HCT116 (cell line): ENCODE measurements around the gene XRN2. TPM values are rescaled to one million over a fixed set of nuclear protein-coding genes. Genes with fewer than 3 reads are reported as not detected.
A peak's percentile ranks its signal among the peaks of the same experiment; 100 is the strongest.

Experiments used
- ATAC-seq: fragments of 200-7000 bp; cut with Tn5 transposase; 2 replicates; pipeline ENCODE4 v1.9.1; 2020; ENCODE audit warnings: mild to moderate bottlenecking, moderate library complexity
- BruUV-seq: library from RNA; stranded (reverse); fragments of 400-500 nt; replicated peaks from 2 replicates; lab custom pipeline; 2021; lab: Mats Ljungman, UMichigan
- CTCF ChIA-PET: fragments of 300-600 bp; sonication (Branson Sonifier 250); formaldehyde crosslinking; loops from one replicate; lab custom pipeline; 2021; ENCODE audit warnings: antibody characterized with exemption; lab: Charles Lee
- POLR2A ChIA-PET: fragments of 300-600, 350-600 bp; sonication (Branson Sonifier 250); formaldehyde crosslinking; loops from one replicate; lab custom pipeline; 2021; ENCODE audit warnings: antibody characterized with exemption; lab: Charles Lee
- RAD21 ChIA-PET, 2 experiments: fragments of 300-600 bp; sonication (Branson Sonifier 250); formaldehyde crosslinking; loops; one replicate each; lab custom pipeline; 2023; ENCODE audit warnings: low total read pairs in 2 of 2; ENCODE audit not compliant: uncharacterized antibody in 2 of 2, unreplicated experiment in 2 of 2, low non-redundant PET in 1 of 2; lab: Charles Lee
- DNase-seq: peaks from one replicate; pipeline ENCODE4 v3.0.0-alpha.2; 2010; ENCODE audit warnings: low read depth, low spot score
- H2AFZ ChIP-seq: fragments of 200-600 bp; shearing (Covaris generic), sonication (generic); 2 replicates; pipeline ENCODE4 v1.6.1; 2017; ENCODE audit warnings: low read depth, mixed run types, mixed read lengths, antibody characterized with exemption, low read length; ENCODE audit not compliant: poor library complexity, severe bottlenecking
- H3K27ac ChIP-seq: 2 replicates; pipeline ENCODE4 v1.5.1; 2012; ENCODE audit warnings: low read depth, low read length
- H3K27me3 ChIP-seq: fragments of 200-600 bp; sonication (generic); 2 replicates; pipeline ENCODE4 v1.6.1; 2016; ENCODE audit warnings: mixed run types, low read length, mixed read lengths; ENCODE audit not compliant: insufficient read depth
- H3K36me3 ChIP-seq, 2 experiments: fragments of 200-500 bp in 1 of 2; fragments of 200-600 bp in 1 of 2; sonication (Bioruptor generic) in 1 of 2; sonication (generic) in 1 of 2; 2 replicates each; pipeline versions ENCODE4 v1.5.1 to v1.6.1; 2014 to 2016; ENCODE audit warnings: low read length in 2 of 2, inconsistent platforms in 1 of 2, mixed read lengths in 1 of 2, mixed run types in 1 of 2; ENCODE audit not compliant: insufficient read depth in 2 of 2, control insufficient read depth in 1 of 2
- H3K4me1 ChIP-seq, 2 experiments: fragments of 200-600 bp in 1 of 2; sonication (generic) in 1 of 2; 2 replicates each; pipeline versions ENCODE4 v1.5.1 to v1.6.1; 2012 to 2017; ENCODE audit warnings: low read length in 2 of 2, inconsistent platforms in 1 of 2, mild to moderate bottlenecking in 1 of 2, mixed read lengths in 1 of 2, mixed run types in 1 of 2, moderate library complexity in 1 of 2; ENCODE audit not compliant: insufficient read depth in 2 of 2, control insufficient read depth in 1 of 2
- H3K4me2 ChIP-seq: fragments of 200-600 bp; sonication (generic); 2 replicates; pipeline ENCODE4 v1.6.1; 2017; ENCODE audit warnings: mixed run types, low read length, mixed read lengths
- H3K4me3 ChIP-seq, 2 experiments: fragments of 200-600 bp in 1 of 2; sonication (generic) in 1 of 2; replicated peaks in 1 of 2; 2 replicates each; pipeline ENCODE4 v1.5.1; 2011 to 2016; ENCODE audit warnings: low read length in 2 of 2, control low read depth in 1 of 2, low read depth in 1 of 2, mild to moderate bottlenecking in 1 of 2, mixed read lengths in 1 of 2, mixed run types in 1 of 2
- H3K79me2 ChIP-seq: fragments of 200-600 bp; sonication (generic); 2 replicates; pipeline ENCODE4 v1.6.1; 2017; ENCODE audit warnings: mild to moderate bottlenecking, mixed run types, low read length, moderate library complexity, mixed read lengths; ENCODE audit not compliant: insufficient read depth
- H3K9ac ChIP-seq: fragments of 200-600 bp; sonication (generic); 2 replicates; pipeline ENCODE4 v1.6.1; 2016; ENCODE audit warnings: low read length, mixed read lengths
- H3K9me2 ChIP-seq: fragments of 200-600 bp; sonication (generic), shearing (Covaris generic); 2 replicates; pipeline ENCODE4 v1.6.1; 2017; ENCODE audit warnings: mixed run types, mild to moderate bottlenecking, moderate library complexity; ENCODE audit not compliant: insufficient read depth
- H3K9me3 ChIP-seq, 2 experiments: fragments of 200-500 bp in 1 of 2; fragments of 200-600 bp in 1 of 2; sonication (Bioruptor generic) in 1 of 2; sonication (generic) in 1 of 2; 2 replicates each; pipeline ENCODE4 v1.6.1; 2014 to 2017; ENCODE audit warnings: low read length in 2 of 2, mixed read lengths in 2 of 2, inconsistent platforms in 1 of 2, low read depth in 1 of 2, mild to moderate bottlenecking in 1 of 2, mixed run types in 1 of 2, moderate library complexity in 1 of 2; ENCODE audit not compliant: control insufficient read depth in 1 of 2, insufficient read depth in 1 of 2
- H4K20me1 ChIP-seq: fragments of 200-600 bp; sonication (generic), shearing (Covaris generic); 2 replicates; pipeline ENCODE4 v1.6.1; 2017; ENCODE audit warnings: mixed run types, mild to moderate bottlenecking, moderate library complexity; ENCODE audit not compliant: insufficient read depth
- CBX3 ChIP-seq: IDR thresholded peaks from 2 replicates; pipeline ENCODE4 v1.6.1; 2012; ENCODE audit warnings: low read depth
- CEBPB ChIP-seq: IDR thresholded peaks from 2 replicates; pipeline ENCODE4 v1.6.1; 2012; ENCODE audit warnings: low read depth
- EZH2 ChIP-seq: fragments of 200-600 bp; sonication (generic); IDR thresholded peaks from 2 replicates; pipeline ENCODE4 v1.6.1; 2017; ENCODE audit warnings: antibody characterized with exemption, mixed run types
- FOSL1 ChIP-seq: IDR thresholded peaks from 2 replicates; pipeline ENCODE4 v1.6.1; 2012; ENCODE audit warnings: low read depth
- JUND ChIP-seq: IDR thresholded peaks from 2 replicates; pipeline ENCODE4 v1.6.1; 2012
- MAX ChIP-seq: IDR thresholded peaks from 2 replicates; pipeline ENCODE4 v1.6.1; 2012
- POLR2A ChIP-seq: IDR thresholded peaks from 2 replicates; pipeline ENCODE4 v1.7.0; 2011; ENCODE audit warnings: borderline replicate concordance; ENCODE audit not compliant: insufficient read depth, insufficient read length; ENCODE audit errors: extremely low read depth
- POLR2AphosphoS5 ChIP-seq: IDR thresholded peaks from 2 replicates; pipeline ENCODE4 v1.6.1; 2011; ENCODE audit warnings: mild to moderate bottlenecking, low read depth, low read length, moderate library complexity
- REST ChIP-seq: IDR thresholded peaks from 2 replicates; pipeline ENCODE4 v1.6.1; 2012; ENCODE audit warnings: low read depth
- SP1 ChIP-seq: IDR thresholded peaks from 2 replicates; pipeline ENCODE4 v1.6.1; 2012; ENCODE audit warnings: low read depth
- SRF ChIP-seq: IDR thresholded peaks from 2 replicates; pipeline ENCODE4 v1.6.1; 2012; ENCODE audit warnings: low read depth
- TCF7L2 ChIP-seq: IDR thresholded peaks from 2 replicates; pipeline ENCODE4 v1.7.0; 2011; ENCODE audit warnings: borderline replicate concordance, inconsistent platforms; ENCODE audit not compliant: insufficient read depth, insufficient read length; ENCODE audit errors: extremely low read depth
- ZFX ChIP-seq: fragments of 450-650 bp; IDR thresholded peaks from 2 replicates; pipeline ENCODE4 v1.6.1; 2017
- intact Hi-C: fragments of 100-400 bp; cut with micrococcal nuclease; formaldehyde crosslinking; loops from 2 replicates; pipeline ENCODE4 v1.10.0; 2022
- total RNA-seq: library from RNA; stranded (reverse); gene quantifications from one replicate; pipeline ENCODE4 v1.2.1, GENCODE V29; 2021; ENCODE audit not compliant: unreplicated experiment

Gene XRN2
- total RNA-seq, 1 experiment from 2014 or later = 101 TPM

GRCh38 chr20:21432911-21433310 lies 129.8 kb downstream of the XRN2 start:
- H3K9me2 ChIP-seq = no peaks in the 10 kb centered on the region
- ChIA-PET CTCF (no interaction called here), POLR2A (no interaction called here), RAD21 (no interaction called here)
- no peak overlapping the region for H3K9ac ChIP-seq
- H3K4me1 ChIP-seq = peaks cover 0 to 34% of the 10 kb centered on the region in 2 experiments; a peak in 2 of 4 replicates
- ATAC-seq (no peak), DNase-seq (no peak)
- intact Hi-C loops = no loop called here
- H3K79me2 ChIP-seq = no peaks in the 10 kb centered on the region
- H2AFZ ChIP-seq = no peak overlapping the region
- H3K4me3 ChIP-seq = no peak overlapping the region
- peak overlapping the region; percentile 32; the same call in 1 of the 2 replicates for H3K4me2 ChIP-seq
- H3K27me3 ChIP-seq = no peaks in the 10 kb centered on the region
- no peak for TF ChIP-seq FOSL1
- no peak for TF ChIP-seq POLR2A
- no peak for TF ChIP-seq SP1
- no peak for TF ChIP-seq EZH2
- no peak for TF ChIP-seq SRF
- TF ChIP-seq POLR2AphosphoS5 = no peak
- no peak for TF ChIP-seq TCF7L2
- TF ChIP-seq JUND = no peak
- TF ChIP-seq CBX3 = no peak
- no peak for TF ChIP-seq CEBPB
- TF ChIP-seq ZFX = no peak
- no peaks in the 10 kb centered on the region for H3K9me3 ChIP-seq
- no peak overlapping the region for H3K27ac ChIP-seq
- no peaks in the 10 kb centered on the region for H3K36me3 ChIP-seq
- no TSS peak for BruUV-seq
- H4K20me1 ChIP-seq = no peaks in the 10 kb centered on the region

DNA sequence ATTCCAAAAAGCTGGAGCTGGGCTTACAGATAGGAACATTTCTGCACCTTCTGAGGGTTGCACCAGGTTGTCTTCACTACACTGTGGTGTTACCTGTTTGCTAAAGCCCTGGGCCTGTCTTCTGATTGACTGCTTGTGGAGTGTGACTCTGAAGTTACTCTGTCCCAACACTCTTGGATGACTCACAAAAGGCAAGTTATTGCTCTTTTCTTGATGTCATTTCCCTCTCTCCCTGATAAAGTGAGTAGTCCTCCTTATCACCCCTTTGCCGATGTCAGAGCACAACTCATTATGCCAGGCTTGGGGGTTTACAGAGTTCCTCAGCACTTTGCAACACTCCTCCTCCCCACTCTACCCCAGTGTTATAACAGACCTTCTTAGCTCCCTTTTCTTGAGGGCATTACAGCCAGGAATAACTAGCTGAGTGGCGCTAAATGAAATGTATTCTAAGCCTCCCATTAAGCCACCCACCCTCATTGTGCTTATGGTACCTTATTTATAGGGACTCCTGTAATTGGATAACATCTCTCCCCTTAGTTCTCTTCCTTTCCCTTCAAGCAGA lies 130.3 kb downstream of the XRN2 start:
- RAD21 ChIA-PET = no interaction called here
- Histone ChIP-seq H3K4me1 (peaks cover 0 to 34% of the 10 kb centered on the region in 2 experiments; a peak in 2 of 4 replicates), H3K27me3 (no peaks in the 10 kb centered on the region), H3K4me3 (no peak overlapping the region), H4K20me1 (no peaks in the 10 kb centered on the region), H3K27ac (no peak overlapping the region), H3K4me2 (peak overlapping the region; percentile 32; the same call in 1 of the 2 replicates), H3K9me3 (no peaks in the 10 kb centered on the region), H3K9ac (no peak overlapping the region), H3K36me3 (no peaks in the 10 kb centered on the region), H3K9me2 (no peaks in the 10 kb centered on the region), H3K79me2 (no peaks in the 10 kb centered on the region), H2AFZ (no peak overlapping the region)
- POLR2A ChIA-PET = no interaction called here
- CTCF ChIA-PET = no interaction called here
- DNase-seq (no peak), ATAC-seq (peak; percentile 53)
- BruUV-seq = no TSS peak
- intact Hi-C loops = no loop called here
- TF ChIP-seq MAX = no peak
- TF ChIP-seq REST = no peak
